ENCODE measurements around the gene S100B. TPM values are rescaled to one million over a fixed set of nuclear protein-coding genes. Genes with fewer than 3 reads are reported as not detected.

The S100B gene
- total and polyA plus RNA-seq, 12 donors = 0.48 to 39.3 (median 8.3) TPM

- intact Hi-C loops (cut with DNase I) = no loop called here
- Histone ChIP-seq H3K9me3 (replicated peaks in 1 of 3) (no peaks in the 10 kb centered on the region), H3K27ac (no peak overlapping the region), H3K27me3 (no peaks in the 10 kb centered on the region), H3K36me3 (replicated peaks in 1 of 2) (peaks cover 0 to 50% of the 10 kb centered on the region in 2 donors), H3K4me1 (replicated peaks in 1 of 2) (peaks cover 0 to 8% of the 10 kb centered on the region in 2 donors), H3K4me3 (no peak overlapping the region)
- 89 to 94% (median 91%) methylated on average over 2 to 9 of the region's 9 CpGs for WGBS, 4 donors
- TF ChIP-seq, protein P1, sequence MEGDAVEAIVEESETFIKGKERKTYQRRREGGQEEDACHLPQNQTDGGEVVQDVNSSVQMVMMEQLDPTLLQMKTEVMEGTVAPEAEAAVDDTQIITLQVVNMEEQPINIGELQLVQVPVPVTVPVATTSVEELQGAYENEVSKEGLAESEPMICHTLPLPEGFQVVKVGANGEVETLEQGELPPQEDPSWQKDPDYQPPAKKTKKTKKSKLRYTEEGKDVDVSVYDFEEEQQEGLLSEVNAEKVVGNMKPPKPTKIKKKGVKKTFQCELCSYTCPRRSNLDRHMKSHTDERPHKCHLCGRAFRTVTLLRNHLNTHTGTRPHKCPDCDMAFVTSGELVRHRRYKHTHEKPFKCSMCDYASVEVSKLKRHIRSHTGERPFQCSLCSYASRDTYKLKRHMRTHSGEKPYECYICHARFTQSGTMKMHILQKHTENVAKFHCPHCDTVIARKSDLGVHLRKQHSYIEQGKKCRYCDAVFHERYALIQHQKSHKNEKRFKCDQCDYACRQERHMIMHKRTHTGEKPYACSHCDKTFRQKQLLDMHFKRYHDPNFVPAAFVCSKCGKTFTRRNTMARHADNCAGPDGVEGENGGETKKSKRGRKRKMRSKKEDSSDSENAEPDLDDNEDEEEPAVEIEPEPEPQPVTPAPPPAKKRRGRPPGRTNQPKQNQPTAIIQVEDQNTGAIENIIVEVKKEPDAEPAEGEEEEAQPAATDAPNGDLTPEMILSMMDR (IDR thresholded peaks at IDR 0.05) = no peak
- no peak for TF ChIP-seq POLR2A (IDR thresholded peaks at IDR 0.05)
- DNase-seq = peak in 2 of 7 donors; percentile 16 to 42
These were observed 49.7 kb downstream of the S100B start for GRCh38 chr21:46555225-46555617.

DNA sequence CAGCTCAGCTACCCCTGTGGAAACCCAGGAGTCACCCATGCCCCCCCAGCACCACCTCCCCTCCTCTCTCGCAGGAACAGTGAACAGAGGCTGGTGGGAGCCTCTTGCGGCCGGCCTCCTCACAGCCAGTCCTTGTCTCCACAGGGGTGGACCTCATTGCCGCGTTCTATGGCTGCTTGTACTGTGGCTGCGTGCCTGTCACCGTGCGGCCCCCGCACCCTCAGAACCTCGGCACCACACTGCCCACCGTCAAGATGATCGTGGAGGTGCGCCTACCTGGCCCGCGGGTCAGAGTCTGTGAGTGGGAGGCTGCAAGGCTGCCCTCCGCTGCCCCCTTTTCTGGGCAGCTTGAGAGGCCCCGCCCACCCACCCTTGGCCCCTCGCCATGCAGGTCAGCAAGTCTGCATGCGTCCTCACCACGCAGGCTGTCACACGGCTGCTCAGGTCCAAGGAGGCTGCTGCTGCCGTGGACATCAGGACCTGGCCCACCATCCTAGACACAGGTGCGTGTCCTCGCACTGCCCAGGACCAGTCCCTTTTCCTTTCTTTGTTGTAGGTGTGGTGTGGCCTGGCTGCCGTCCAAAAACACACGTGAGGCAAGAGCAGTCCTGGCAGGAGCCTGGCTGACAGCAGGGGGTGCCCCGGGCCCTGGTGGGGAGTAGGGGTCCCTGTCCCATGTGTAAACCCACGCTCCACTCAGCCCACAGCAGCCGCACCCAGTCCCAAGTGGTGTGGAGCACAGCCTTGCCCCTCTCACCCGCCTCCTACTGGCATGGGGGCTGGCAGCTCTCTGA lies 50.3 kb downstream of the S100B start:
- WGBS, 4 donors = 91 to 96% (median 94%) methylated on average over 7 to 30 of the region's 30 CpGs
- Histone ChIP-seq H3K27me3 (no peaks in the 10 kb centered on the region), H3K9me3 (replicated peaks in 1 of 3) (no peaks in the 10 kb centered on the region), H3K27ac (no peak overlapping the region), H3K4me1 (replicated peaks in 1 of 2) (peaks cover 0 to 5% of the 10 kb centered on the region in 2 donors), H3K4me3 (no peak overlapping the region), H3K36me3 (replicated peaks in 1 of 2) (peaks cover 0 to 56% of the 10 kb centered on the region in 2 donors)
- DNase-seq = peak in 1 of 7 donors; percentile 48
- intact Hi-C loops (cut with DNase I) = no loop called here
- TF ChIP-seq POLR2A (IDR thresholded peaks at IDR 0.05) = no peak
- TF ChIP-seq, protein P1 (IDR thresholded peaks at IDR 0.05) = no peak

GRCh38 chr21:46553993-46554392 lies 50.9 kb downstream of the S100B start:
- Histone ChIP-seq H3K4me3 (no peak overlapping the region), H3K36me3 (replicated peaks in 1 of 2) (peaks cover 0 to 60% of the 10 kb centered on the region in 2 donors), H3K9me3 (replicated peaks in 1 of 3) (no peaks in the 10 kb centered on the region), H3K4me1 (replicated peaks in 1 of 2) (no peaks in the 10 kb centered on the region), H3K27ac (no peak overlapping the region), H3K27me3 (no peaks in the 10 kb centered on the region)
- peak in 1 of 7 donors; percentile 30 for DNase-seq
- intact Hi-C loops (cut with DNase I) = no loop called here
- TF ChIP-seq, protein P1 (IDR thresholded peaks at IDR 0.05) = no peak
- no peak for TF ChIP-seq POLR2A (IDR thresholded peaks at IDR 0.05)
- 94 to 98% (median 95%) methylated on average over 13 of the region's 13 CpGs for WGBS, 4 donors

DNA sequence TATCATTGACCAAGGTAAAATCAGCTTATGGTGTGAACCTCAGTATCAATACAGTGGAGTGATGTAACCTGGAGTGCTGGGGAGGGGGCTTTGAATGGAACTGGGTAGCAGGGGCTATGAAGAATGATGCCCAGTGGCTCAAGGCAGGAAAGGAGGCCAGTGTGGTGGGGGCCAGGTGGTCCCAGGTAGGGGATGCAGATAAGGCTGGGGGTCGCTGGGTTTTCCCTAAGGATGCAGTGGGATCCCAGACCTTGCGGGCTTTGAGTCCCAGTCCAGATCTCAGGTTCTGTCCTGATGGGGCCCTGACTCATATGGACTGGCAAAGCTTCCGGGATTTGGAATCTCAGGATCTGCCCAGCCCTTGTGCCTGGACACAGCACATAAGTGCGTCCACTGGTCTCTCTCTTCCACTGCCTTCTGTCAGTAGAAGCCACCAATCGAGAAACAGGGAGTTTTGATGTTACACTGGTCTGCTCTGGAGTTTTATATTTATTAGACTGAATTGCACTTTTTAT lies 52.0 kb downstream of the S100B start:
- 88 to 97% (median 92%) methylated on average over 3 to 5 of the region's 5 CpGs for WGBS, 4 donors
- H3K36me3 ChIP-seq (replicated peaks in 1 of 2) = peaks cover 0 to 55% of the 10 kb centered on the region in 2 donors
- DNase-seq = peak in 1 of 7 donors; percentile 34

More for the DNA sequence above, 52.0 kb downstream of the S100B start:
- intact Hi-C loops (cut with DNase I) = no loop called here
- H3K9me3 ChIP-seq (replicated peaks in 1 of 3) = no peaks in the 10 kb centered on the region
- H3K27me3 ChIP-seq = no peaks in the 10 kb centered on the region
- TF ChIP-seq, protein P1 (IDR thresholded peaks at IDR 0.05) = no peak
- TF ChIP-seq POLR2A (IDR thresholded peaks at IDR 0.05) = no peak
- H3K27ac ChIP-seq = no peak overlapping the region
- H3K4me1 ChIP-seq (replicated peaks in 1 of 2) = no peaks in the 10 kb centered on the region
- no peak overlapping the region for H3K4me3 ChIP-seq
